Natural killer cell treated with Interleukin-12 subunit alpha and Interleukin-12 subunit beta and Interleukin-15 and Interleukin-18, amount 100 ng/mL, for 72 hours (primary cell): Measurements from ENCODE around the gene CFAP298. TPM values are rescaled to one million over a fixed set of nuclear protein-coding genes. Genes with fewer than 3 reads are reported as not detected.

Source experiments
- total RNA-seq, 2 donors: library from RNA; stranded (reverse); gene quantifications; one replicate each; pipeline ENCODE4 v1.2.3, GENCODE V29; 2022

CFAP298 gene
- total RNA-seq, 2 donors from 2014 or later, result 31.0 to 37.6 TPM

Other genes with a start within 250 kb of the CFAP298 start
- gene URB1, start 219.4 kb downstream of the CFAP298 start, total RNA-seq, result 10 to 100 TPM; 21.9 to 56.0 TPM
- gene EVA1C, start 199.7 kb downstream of the CFAP298 start, total RNA-seq, result 1 to 10 TPM; 1.2 to 4.7 TPM
- 1 to 10 TPM; 1.1 to 1.3 TPM for gene TCP10L, start 26.9 kb downstream of the CFAP298 start, total RNA-seq
- 10 to 100 TPM; 15.4 to 17.4 TPM for gene SYNJ1, start 115.6 kb upstream of the CFAP298 start, total RNA-seq
- 10 to 100 TPM; 41.2 to 75.5 TPM for gene PAXBP1, start 159.4 kb upstream of the CFAP298 start, total RNA-seq